GM19099 (cell line): ENCODE data around the gene LRRC45.
A peak's percentile ranks its signal among the peaks of the same experiment; 100 is the strongest.

Experiments used
- POLR2A ChIP-seq: IDR thresholded peaks from 3 replicates; pipeline ENCODE4 v1.6.1; 2011; ENCODE audit warnings: low read depth; ENCODE audit not compliant: insufficient read length; ENCODE audit errors: extremely low read depth

Gene LRRC45

GRCh38 chr17:82022981-82023446 lies at the start of gene LRRC45:
TSS of gene LRRC45 (plus strand) at chr17:82023305. CDS start at chr17:82023644, 339 bp downstream.
- TF ChIP-seq POLR2A: no peak

DNA sequence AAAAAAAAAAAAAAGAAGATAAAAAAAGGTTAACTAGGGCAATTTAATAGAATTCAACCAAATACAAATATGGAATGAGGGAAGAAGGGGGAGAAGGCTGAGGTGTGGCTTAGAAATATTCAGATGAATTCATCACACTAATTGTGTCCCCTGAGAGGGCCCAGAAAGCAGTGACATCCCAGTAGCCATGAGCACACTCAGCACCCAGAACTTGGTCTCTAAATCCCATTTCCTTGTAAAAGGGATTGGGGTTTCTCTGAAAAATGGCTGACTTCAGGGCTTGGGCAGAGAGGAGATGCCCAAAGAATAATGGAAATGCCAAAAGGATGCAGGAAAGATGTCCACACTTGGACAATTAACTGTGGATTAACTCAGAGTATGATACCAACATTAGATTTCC lies 49.7 kb upstream of the LRRC45 start:
- TF ChIP-seq POLR2A: no peak

GRCh38 chr17:81976332-81977210 lies 46.5 kb upstream of the LRRC45 start:
- no peak for TF ChIP-seq POLR2A

DNA sequence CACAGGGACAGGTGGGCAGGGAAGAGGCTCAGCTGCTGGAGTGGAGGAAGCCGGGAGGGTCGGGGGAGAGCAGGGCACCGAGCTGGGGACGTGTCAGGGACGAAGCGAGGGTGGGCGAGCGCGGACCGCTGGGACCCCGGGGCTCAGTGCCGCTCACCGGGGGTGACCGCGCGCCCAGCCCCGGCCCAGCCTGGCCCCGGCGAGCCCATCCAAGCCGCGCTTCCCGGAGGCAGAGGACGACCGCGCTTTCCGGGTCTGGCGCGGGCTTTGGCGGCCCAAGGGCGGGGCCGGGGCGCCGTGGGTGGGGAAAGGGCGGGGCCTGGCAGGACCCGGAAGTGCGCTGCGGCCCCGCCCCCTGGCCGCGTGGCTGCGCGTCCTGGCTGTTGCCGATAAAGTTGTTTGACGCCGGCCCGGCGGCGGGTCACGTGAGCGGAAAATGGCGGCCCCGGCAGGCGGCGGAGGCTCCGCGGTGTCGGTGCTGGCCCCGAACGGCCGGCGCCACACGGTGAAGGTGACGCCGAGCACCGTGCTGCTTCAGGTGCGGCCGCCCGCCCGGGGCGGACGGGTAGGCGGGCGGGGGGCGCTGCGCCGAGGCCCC lies 45.8 kb upstream of the LRRC45 start, which contains the start of gene ASPSCR1:
Gene ASPSCR1, plus strand, starts transcription at position 419 of the 598 bp plus-strand sequence. Its CDS starts 18 bp downstream, at position 437.
- TF ChIP-seq POLR2A: peak; percentile 96

DNA sequence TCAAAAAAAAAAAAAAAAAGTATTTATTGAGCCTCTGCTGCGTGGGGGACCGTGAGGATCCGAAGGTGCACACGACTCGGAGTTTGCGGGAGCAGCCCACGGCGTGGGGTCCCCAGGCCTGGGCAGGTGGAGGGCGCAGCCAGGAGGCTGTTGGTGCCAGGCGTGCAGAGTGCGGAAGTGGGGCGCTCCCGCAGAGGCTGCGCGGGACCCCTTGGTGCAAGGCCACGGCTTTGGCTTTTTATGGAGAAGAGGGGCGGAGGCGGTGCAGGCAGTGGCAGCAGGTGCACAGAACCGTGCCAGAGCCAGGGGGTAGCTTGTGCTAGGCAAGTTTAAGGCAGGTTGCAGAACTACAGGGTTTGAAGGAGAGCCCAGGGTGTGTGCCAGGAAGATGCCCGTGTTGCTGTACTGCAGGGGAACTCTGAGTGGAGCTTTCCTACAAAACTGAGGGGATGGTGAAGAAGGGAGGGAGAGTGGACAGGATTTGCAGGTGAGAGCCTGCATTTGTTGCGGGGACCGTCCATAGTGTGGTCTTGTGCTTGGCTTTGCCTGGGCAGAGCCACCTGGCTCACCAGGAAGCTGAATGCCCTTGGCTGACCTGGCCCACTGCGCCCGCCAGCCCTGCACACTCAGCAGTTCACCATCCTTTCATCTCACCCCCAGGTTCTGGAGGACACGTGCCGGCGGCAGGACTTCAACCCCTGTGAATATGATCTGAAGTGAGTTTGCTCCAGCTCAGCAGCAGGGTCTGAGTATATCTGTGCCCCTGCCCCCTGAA lies 44.4 kb upstream of the LRRC45 start:
- no peak for TF ChIP-seq POLR2A

GRCh38 chr17:81980122-81980521 lies 43.0 kb upstream of the LRRC45 start:
- TF ChIP-seq POLR2A: no peak

DNA sequence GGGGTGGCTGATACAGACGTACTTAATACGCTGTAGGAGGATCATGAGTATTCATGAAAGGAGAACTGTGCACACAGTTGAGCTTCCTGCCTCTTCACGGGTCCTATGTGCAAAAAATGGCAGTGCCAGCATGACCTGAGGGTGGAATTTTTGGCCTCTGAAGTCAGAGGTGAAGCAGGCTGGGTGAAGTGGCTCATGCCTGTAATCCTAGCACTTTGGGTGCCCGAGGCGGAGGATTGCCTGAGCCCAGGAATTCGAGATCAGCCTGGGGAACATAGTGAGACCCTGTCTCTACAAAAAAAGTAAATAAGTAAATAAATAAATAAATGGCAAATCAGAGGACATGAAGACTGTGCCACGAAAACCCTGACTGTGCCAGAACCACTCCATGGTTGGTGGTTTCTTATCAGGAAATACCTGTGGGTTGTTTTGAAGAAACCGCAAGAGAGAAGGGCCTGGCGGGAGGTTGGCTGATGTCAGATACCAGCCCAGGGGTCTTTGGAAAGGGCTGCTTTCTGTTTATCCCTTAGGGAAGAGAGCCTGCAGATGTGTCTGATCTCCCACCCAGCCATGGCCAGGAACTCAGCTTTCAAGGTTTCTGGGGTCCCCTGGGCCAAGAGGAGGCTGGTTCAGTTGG lies 42.3 kb upstream of the LRRC45 start:
- TF ChIP-seq POLR2A: no peak

DNA sequence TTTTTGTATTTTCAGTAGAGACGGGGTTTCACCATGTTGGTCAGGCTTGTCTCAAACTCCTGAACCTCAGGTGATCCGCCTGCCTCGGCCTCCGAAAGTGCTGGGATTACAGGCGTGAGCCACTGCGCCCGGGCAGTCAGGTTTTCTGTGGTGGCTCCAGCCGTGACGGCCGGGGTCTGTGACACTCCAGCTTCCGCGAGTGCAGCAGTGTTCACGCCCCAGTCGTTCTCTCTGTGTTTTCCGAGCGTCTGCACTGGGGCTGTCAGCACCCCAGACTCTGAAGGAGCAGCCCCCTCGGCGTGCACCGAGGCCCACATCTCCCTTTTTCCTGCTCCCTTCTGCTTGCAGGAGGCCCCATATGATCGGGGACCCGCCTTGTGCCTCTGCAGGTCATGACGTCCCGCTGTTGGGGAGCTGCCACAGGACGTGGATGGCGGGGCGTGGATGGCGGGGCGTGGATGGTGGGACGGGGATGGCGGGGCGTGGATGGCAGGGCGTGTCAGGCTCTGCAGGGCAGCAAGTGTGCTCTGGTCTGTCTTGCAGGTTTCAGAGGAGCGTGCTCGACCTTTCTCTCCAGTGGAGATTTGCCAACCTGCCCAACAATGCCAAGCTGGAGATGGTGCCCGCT lies 40.0 kb upstream of the LRRC45 start:
- no peak for TF ChIP-seq POLR2A

- TF ChIP-seq POLR2A: no peak
Measured at GRCh38 chr17:81983639-81984373, 39.3 kb upstream of the LRRC45 start.

DNA sequence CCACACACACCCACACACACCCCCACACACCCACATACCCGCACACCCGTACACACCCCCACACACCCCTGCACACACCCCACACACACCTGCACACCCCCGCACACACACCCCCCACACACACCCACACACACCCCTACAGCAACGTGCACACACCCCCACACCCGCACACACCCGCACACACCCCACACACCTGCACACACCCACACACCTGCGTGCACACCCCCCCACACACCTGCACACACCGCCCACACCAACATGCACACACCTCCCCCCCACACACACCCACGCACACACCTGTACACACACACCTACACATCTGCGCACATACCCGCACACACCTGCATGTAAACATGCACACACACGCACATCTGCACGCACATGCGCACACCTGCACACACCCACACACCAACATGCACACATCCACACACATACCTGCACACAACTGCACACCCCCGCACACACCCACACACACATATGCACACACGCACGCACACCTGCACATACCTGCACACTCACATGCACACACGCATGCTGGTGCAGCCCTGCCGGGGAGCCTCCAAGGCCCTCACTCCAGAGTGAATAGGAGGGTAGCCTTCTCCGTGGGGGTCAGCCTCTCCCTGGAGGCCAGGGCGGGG lies 38.2 kb upstream of the LRRC45 start:
- TF ChIP-seq POLR2A: no peak

DNA sequence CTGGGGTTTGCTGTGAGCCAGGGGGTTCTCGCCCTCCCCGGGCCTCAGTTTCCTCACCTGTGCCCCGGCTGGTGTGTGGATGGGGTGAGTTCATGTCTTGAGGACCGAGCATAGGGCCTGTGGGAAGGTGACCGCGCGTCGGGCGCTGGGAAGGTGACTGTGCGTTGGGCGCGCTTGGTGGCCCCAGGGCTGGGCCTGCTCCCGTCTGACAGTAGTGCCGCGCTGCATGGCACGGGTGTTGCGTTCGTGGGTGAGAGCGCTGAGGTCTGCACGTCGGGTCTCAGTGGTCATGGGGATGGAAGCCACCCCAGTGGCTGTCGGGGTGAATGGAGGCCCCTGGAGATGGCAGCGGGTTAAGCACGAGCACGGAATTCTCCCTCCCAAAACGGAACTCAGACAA lies 36.5 kb upstream of the LRRC45 start:
- TF ChIP-seq POLR2A: no peak

- TF ChIP-seq POLR2A: no peak
Measured at GRCh38 chr17:81987161-81987770, 35.8 kb upstream of the LRRC45 start.
